Measurements from ENCODE around the gene FREM1.

- no peak for TF ChIP-seq CTCF (IDR thresholded peaks at IDR 0.05)
- no peak for TF ChIP-seq POLR2A (IDR thresholded peaks at IDR 0.05)
- no peak for TF ChIP-seq POLR2AphosphoS5 (IDR thresholded peaks at IDR 0.05)
Observed at GRCh38 chr9:14704281-14704680, 205.9 kb downstream of the FREM1 start.

Measured in breast epithelium (tissue), 3 donors.